IMR-90 (cell line): Measurements from ENCODE around the gene CFAP69. TPM values are rescaled to one million over a fixed set of nuclear protein-coding genes. Genes with fewer than 3 reads are reported as not detected.

Experiments
- ATAC-seq: fragments of 200-7000 bp; cut with Tn5 transposase; 2 replicates; pipeline ENCODE4 v1.9.1; 2020; ENCODE audit warnings: low read depth, mild to moderate bottlenecking, moderate library complexity
- BruUV-seq: library from RNA; stranded (reverse); fragments of 400-500 nt; replicated peaks from 2 replicates; lab custom pipeline; 2021; lab: Mats Ljungman, UMichigan
- CTCF ChIA-PET: fragments of 300-600 bp; formaldehyde crosslinking; extraction: SDS; loops from one replicate; lab custom pipeline; 2021; ENCODE audit warnings: antibody characterized with exemption; lab: Yijun Ruan, JAX
- POLR2A ChIA-PET: fragments of 300-600 bp; sonication (Branson Sonifier 250); formaldehyde crosslinking; loops from one replicate; lab custom pipeline; 2022; ENCODE audit warnings: antibody characterized with exemption; ENCODE audit not compliant: unreplicated experiment; lab: Charles Lee
- DNase-seq: peaks from one replicate; pipeline ENCODE4 v3.0.0; 2013
- H2AFZ ChIP-seq: replicated peaks from 2 replicates; pipeline ENCODE3; 2013; ENCODE audit warnings: low read length, mild to moderate bottlenecking; ENCODE audit not compliant: poor library complexity
- H2AK5ac ChIP-seq: 2 replicates; pipeline ENCODE4 v1.6.1; 2013; ENCODE audit warnings: low read depth, low read length, inconsistent platforms
- H2AK9ac ChIP-seq: replicated peaks from 2 replicates; pipeline ENCODE3; 2013; ENCODE audit warnings: mild to moderate bottlenecking, low read depth, low read length, moderate library complexity; ENCODE audit not compliant: poor library complexity
- H2BK120ac ChIP-seq: 2 replicates; pipeline ENCODE4 v1.6.1; 2013; ENCODE audit warnings: low read depth, low read length, inconsistent platforms
- H2BK15ac ChIP-seq: 3 replicates; pipeline ENCODE4 v1.6.1; 2013; ENCODE audit warnings: low read depth, low read length, inconsistent platforms
- H2BK20ac ChIP-seq: 2 replicates; pipeline ENCODE4 v1.6.1; 2013; ENCODE audit warnings: low read depth, mild to moderate bottlenecking, inconsistent platforms, low read length, moderate library complexity
- H2BK5ac ChIP-seq: 2 replicates; pipeline ENCODE4 v1.6.1; 2013; ENCODE audit warnings: mild to moderate bottlenecking, low read depth, low read length, inconsistent platforms; ENCODE audit not compliant: poor library complexity, severe bottlenecking
- H3K14ac ChIP-seq: replicated peaks from 2 replicates; pipeline ENCODE4 v1.6.1; 2013; ENCODE audit warnings: low read depth, low read length, inconsistent platforms
- H3K18ac ChIP-seq: 2 replicates; pipeline ENCODE4 v1.6.1; 2013; ENCODE audit warnings: low read depth, low read length, control low read depth
- H3K23ac ChIP-seq: 2 replicates; pipeline ENCODE4 v1.6.1; 2013; ENCODE audit warnings: low read depth, low read length, inconsistent platforms
- H3K27ac ChIP-seq: 2 replicates; pipeline ENCODE4 v1.5.1; 2013; ENCODE audit warnings: mild to moderate bottlenecking, control low read depth, low read length; ENCODE audit not compliant: insufficient read depth
- H3K27me3 ChIP-seq: 2 replicates; pipeline ENCODE4 v1.6.1; 2013; ENCODE audit warnings: low read length; ENCODE audit not compliant: control insufficient read depth, insufficient read depth
- H3K36me3 ChIP-seq: 2 replicates; pipeline ENCODE4 v1.6.1; 2013; ENCODE audit warnings: low read length, mixed read lengths; ENCODE audit not compliant: control insufficient read depth, insufficient read depth
- H3K4ac ChIP-seq: 2 replicates; pipeline ENCODE4 v1.6.1; 2013; ENCODE audit warnings: low read depth, low read length, inconsistent platforms
- H3K4me1 ChIP-seq: 2 replicates; pipeline ENCODE4 v1.6.1; 2013; ENCODE audit warnings: low read length, mixed read lengths; ENCODE audit not compliant: control insufficient read depth, insufficient read depth
- H3K4me2 ChIP-seq: 2 replicates; pipeline ENCODE4 v1.6.1; 2013; ENCODE audit warnings: low read depth, mild to moderate bottlenecking, control low read depth, low read length, moderate library complexity
- H3K4me3 ChIP-seq: 2 replicates; pipeline ENCODE4 v1.5.1; 2013; ENCODE audit warnings: low read depth, mild to moderate bottlenecking, control low read depth, low read length, moderate library complexity; ENCODE audit not compliant: insufficient read depth
- H3K56ac ChIP-seq: 2 replicates; pipeline ENCODE4 v1.6.1; 2013; ENCODE audit warnings: low read length, inconsistent platforms; ENCODE audit not compliant: insufficient read depth; ENCODE audit errors: extremely low read depth
- H3K79me1 ChIP-seq, 2 experiments: 2 replicates each; pipeline ENCODE4 v1.6.1; 2013; ENCODE audit warnings: low read length in 2 of 2, inconsistent platforms in 1 of 2, low read depth in 1 of 2
- H3K9ac ChIP-seq: 2 replicates; pipeline ENCODE4 v1.6.1; 2013; ENCODE audit warnings: low read depth, low read length, control low read depth
- H3K9me1 ChIP-seq: 2 replicates; pipeline ENCODE4 v1.6.1; 2013; ENCODE audit warnings: low read length, inconsistent platforms; ENCODE audit not compliant: insufficient read depth
- H3K9me3 ChIP-seq: 2 replicates; pipeline ENCODE4 v1.6.1; 2013; ENCODE audit warnings: low read length; ENCODE audit not compliant: control insufficient read depth, insufficient read depth
- H4K20me1 ChIP-seq: 2 replicates; pipeline ENCODE4 v1.6.1; 2013; ENCODE audit warnings: low read length, inconsistent platforms; ENCODE audit not compliant: insufficient read depth
- H4K5ac ChIP-seq: 2 replicates; pipeline ENCODE4 v1.6.1; 2013; ENCODE audit warnings: mild to moderate bottlenecking, low read depth, low read length, control low read depth
- H4K8ac ChIP-seq, 2 experiments: 2 replicates each; pipeline ENCODE4 v1.6.1; 2013; ENCODE audit warnings: low read depth in 2 of 2, low read length in 2 of 2, control low read depth in 1 of 2, inconsistent platforms in 1 of 2
- H4K91ac ChIP-seq: 2 replicates; pipeline ENCODE4 v1.6.1; 2013; ENCODE audit warnings: low read depth, low read length, inconsistent platforms; ENCODE audit not compliant: insufficient read depth
- BHLHE40 ChIP-seq: fragments of 150-350 bp; IDR thresholded peaks from 2 replicates; pipeline ENCODE4 v1.6.1; 2016; ENCODE audit warnings: mild to moderate bottlenecking, low read depth, low read length
- CEBPB ChIP-seq: IDR thresholded peaks from 2 replicates; pipeline ENCODE4 v1.6.1; 2012; ENCODE audit warnings: low read depth, low read length, improper control_type of control experiment
- CHD1 ChIP-seq: IDR thresholded peaks from 2 replicates; pipeline ENCODE4 v1.6.1; 2012; ENCODE audit warnings: low read depth, low read length, improper control_type of control experiment
- FOS ChIP-seq: fragments of 150-350 bp; IDR thresholded peaks from 2 replicates; pipeline ENCODE4 v1.6.1; 2016; ENCODE audit warnings: low read depth, low read length
- MAFK ChIP-seq: IDR thresholded peaks from 2 replicates; pipeline ENCODE4 v1.6.1; 2012; ENCODE audit warnings: low read depth, low read length, improper control_type of control experiment
- MAZ ChIP-seq: IDR thresholded peaks from 2 replicates; pipeline ENCODE4 v1.6.1; 2012; ENCODE audit warnings: low read depth, mild to moderate bottlenecking, low read length, improper control_type of control experiment, moderate library complexity, borderline replicate concordance
- MXI1 ChIP-seq: IDR thresholded peaks from 2 replicates; pipeline ENCODE4 v1.6.1; 2012; ENCODE audit warnings: low read depth, mild to moderate bottlenecking, low read length, moderate library complexity, borderline replicate concordance
- NFE2L2 ChIP-seq: fragments of 150-350 bp; IDR thresholded peaks from 2 replicates; pipeline ENCODE4 v1.6.1; 2016; ENCODE audit warnings: low read depth, mild to moderate bottlenecking, low read length
- POLR2A ChIP-seq: IDR thresholded peaks from 2 replicates; pipeline ENCODE4 v1.6.1; 2012; ENCODE audit warnings: mild to moderate bottlenecking, low read depth, low read length
- RAD21 ChIP-seq: IDR thresholded peaks from 2 replicates; pipeline ENCODE4 v1.6.1; 2012; ENCODE audit warnings: low read length, improper control_type of control experiment
- RCOR1 ChIP-seq: IDR thresholded peaks from 2 replicates; pipeline ENCODE4 v1.6.1; 2012; ENCODE audit warnings: mild to moderate bottlenecking, low read length, improper control_type of control experiment; ENCODE audit not compliant: insufficient replicate concordance
- RFX5 ChIP-seq: IDR thresholded peaks from 2 replicates; pipeline ENCODE4 v1.8.0; 2012; ENCODE audit warnings: low read depth, mild to moderate bottlenecking, low read length, moderate library complexity
- SMC3 ChIP-seq: fragments of 150-350 bp; IDR thresholded peaks from 2 replicates; pipeline ENCODE4 v1.6.1; 2016; ENCODE audit warnings: low read depth, mild to moderate bottlenecking, antibody characterized with exemption, low read length, moderate library complexity
- WGBS, 2 experiments: methylation state at CpG; one replicate each; pipeline versions ENCODE4 v1.1.5 to v1.1.7; 2013; ENCODE audit warnings: missing lambda C conversion rate in 2 of 2; ENCODE audit not compliant: insufficient read length in 1 of 2; ENCODE audit errors: extremely low coverage in 2 of 2; 5-methylcytosine and 5-hydroxymethylcytosine counted together
- dilution Hi-C: fragments of 300-500 bp; cut with HindIII; formaldehyde crosslinking; loops from one replicate; pipeline ENCODE4 v1.14.3; 2018; ENCODE audit warnings: low sequenced_read_pairs; ENCODE audit not compliant: unreplicated experiment
- in situ Hi-C: fragments of 300-500 bp; cut with MboI; formaldehyde crosslinking; loops from 3 replicates; pipeline ENCODE4 v1.14.3; 2019; ENCODE audit warnings: low sequenced_read_pairs, inconsistent platforms, mixed read lengths
- intact Hi-C: fragments of 100-400 bp; cut with micrococcal nuclease; formaldehyde crosslinking; loops from 2 replicates; pipeline ENCODE4 v1.10.0; 2022
- polyA plus RNA-seq, 3 experiments: library from polyadenylated mRNA; depleted of rRNA; stranded (reverse); fragments of >200 nt; gene quantifications; 2 replicates each; pipeline ENCODE4 v1.2.3, GENCODE V29; 2012; ENCODE audit warnings: low replicate concordance in 1 of 3
- total RNA-seq: library from RNA; depleted of rRNA; stranded (reverse); fragments of >200 nt; gene quantifications from 2 replicates; pipeline ENCODE4 v1.2.3, GENCODE V29; 2012
- TF ChIP-seq, protein P1 (sequence below): fragments of 150-350 bp; IDR thresholded peaks from 2 replicates; pipeline ENCODE4 v1.6.1; 2017; ENCODE audit warnings: mild to moderate bottlenecking, antibody characterized with exemption, low read length, low read depth
- TF ChIP-seq, protein P2 (sequence below): conservative IDR thresholded peaks from 2 replicates; pipeline ENCODE4 v1.5.1; 2012; ENCODE audit warnings: mild to moderate bottlenecking, low read depth, low read length, improper control_type of control experiment
- TF ChIP-seq, protein P3 (sequence below): fragments of 150-350 bp; IDR thresholded peaks from 2 replicates; pipeline ENCODE4 v1.6.1; 2016; ENCODE audit warnings: low read depth, mild to moderate bottlenecking, low read length, moderate library complexity, borderline replicate concordance

The CFAP69 gene
- total and polyA plus RNA-seq, 2 of the 4 experiments (the other 2 are of a cell fraction) = 0.72 to 0.86 TPM

DNA sequence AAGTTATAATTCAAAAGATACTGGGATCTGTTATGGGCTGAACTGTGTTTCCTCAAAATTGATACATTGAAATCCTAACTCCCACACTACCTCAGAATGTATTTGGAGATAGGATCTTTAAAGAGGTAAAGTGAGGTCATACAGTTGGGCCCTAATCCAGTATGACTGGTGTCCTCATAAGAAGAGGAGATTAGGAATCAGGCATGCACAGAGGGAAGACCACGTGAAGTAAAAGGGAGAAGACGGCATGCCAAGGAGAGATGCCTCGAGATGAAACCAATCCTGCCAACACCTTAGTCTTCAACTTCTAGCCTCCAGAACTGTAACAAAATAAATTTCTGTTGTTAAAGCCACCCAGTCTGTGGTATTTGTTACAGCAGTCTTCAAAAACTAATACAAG, 5.9 kb upstream of the CFAP69 start:
- H4K5ac ChIP-seq = no peak overlapping the region
- no peak overlapping the region for H2AK5ac ChIP-seq
- no peak overlapping the region for H2BK5ac ChIP-seq
- no peak overlapping the region for H3K27ac ChIP-seq
- H3K4me3 ChIP-seq = no peak overlapping the region
- DNase-seq = no peak
- intact Hi-C loops = no loop called here
- no peak for ATAC-seq
- H3K36me3 ChIP-seq = no peaks in the 10 kb centered on the region
- H2BK15ac ChIP-seq = no peak overlapping the region
- H4K20me1 ChIP-seq = no peaks in the 10 kb centered on the region
- no peak overlapping the region for H2BK20ac ChIP-seq
- BruUV-seq = no TSS peak
- no peak overlapping the region for H3K14ac ChIP-seq
- H3K23ac ChIP-seq = no peak overlapping the region
- no peak overlapping the region for H3K18ac ChIP-seq
- dilution Hi-C loops = no loop called here
- no peak overlapping the region for H3K4ac ChIP-seq
- H2AFZ ChIP-seq = no peak overlapping the region
- in situ Hi-C loops = no loop called here
- no peak overlapping the region for H4K91ac ChIP-seq
- no peak overlapping the region for H4K8ac ChIP-seq
- H3K9ac ChIP-seq = no peak overlapping the region
- TF ChIP-seq FOS (no peak), RCOR1 (no peak), RAD21 (no peak), BHLHE40 (no peak), RFX5 (no peak), CEBPB (no peak), MAZ (no peak), POLR2A (no peak), CHD1 (no peak), SMC3 (no peak), MXI1 (no peak), MAFK (no peak), NFE2L2 (no peak)
- TF ChIP-seq, protein P1, sequence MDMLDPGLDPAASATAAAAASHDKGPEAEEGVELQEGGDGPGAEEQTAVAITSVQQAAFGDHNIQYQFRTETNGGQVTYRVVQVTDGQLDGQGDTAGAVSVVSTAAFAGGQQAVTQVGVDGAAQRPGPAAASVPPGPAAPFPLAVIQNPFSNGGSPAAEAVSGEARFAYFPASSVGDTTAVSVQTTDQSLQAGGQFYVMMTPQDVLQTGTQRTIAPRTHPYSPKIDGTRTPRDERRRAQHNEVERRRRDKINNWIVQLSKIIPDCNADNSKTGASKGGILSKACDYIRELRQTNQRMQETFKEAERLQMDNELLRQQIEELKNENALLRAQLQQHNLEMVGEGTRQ = no peak
- TF ChIP-seq, protein P2, sequence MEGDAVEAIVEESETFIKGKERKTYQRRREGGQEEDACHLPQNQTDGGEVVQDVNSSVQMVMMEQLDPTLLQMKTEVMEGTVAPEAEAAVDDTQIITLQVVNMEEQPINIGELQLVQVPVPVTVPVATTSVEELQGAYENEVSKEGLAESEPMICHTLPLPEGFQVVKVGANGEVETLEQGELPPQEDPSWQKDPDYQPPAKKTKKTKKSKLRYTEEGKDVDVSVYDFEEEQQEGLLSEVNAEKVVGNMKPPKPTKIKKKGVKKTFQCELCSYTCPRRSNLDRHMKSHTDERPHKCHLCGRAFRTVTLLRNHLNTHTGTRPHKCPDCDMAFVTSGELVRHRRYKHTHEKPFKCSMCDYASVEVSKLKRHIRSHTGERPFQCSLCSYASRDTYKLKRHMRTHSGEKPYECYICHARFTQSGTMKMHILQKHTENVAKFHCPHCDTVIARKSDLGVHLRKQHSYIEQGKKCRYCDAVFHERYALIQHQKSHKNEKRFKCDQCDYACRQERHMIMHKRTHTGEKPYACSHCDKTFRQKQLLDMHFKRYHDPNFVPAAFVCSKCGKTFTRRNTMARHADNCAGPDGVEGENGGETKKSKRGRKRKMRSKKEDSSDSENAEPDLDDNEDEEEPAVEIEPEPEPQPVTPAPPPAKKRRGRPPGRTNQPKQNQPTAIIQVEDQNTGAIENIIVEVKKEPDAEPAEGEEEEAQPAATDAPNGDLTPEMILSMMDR = no peak
- TF ChIP-seq, protein P3, sequence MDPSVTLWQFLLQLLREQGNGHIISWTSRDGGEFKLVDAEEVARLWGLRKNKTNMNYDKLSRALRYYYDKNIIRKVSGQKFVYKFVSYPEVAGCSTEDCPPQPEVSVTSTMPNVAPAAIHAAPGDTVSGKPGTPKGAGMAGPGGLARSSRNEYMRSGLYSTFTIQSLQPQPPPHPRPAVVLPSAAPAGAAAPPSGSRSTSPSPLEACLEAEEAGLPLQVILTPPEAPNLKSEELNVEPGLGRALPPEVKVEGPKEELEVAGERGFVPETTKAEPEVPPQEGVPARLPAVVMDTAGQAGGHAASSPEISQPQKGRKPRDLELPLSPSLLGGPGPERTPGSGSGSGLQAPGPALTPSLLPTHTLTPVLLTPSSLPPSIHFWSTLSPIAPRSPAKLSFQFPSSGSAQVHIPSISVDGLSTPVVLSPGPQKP = no peak
- no CpG with 5 or more reads among the region's 3 CpGs for WGBS, 2 experiments
- no peaks in the 10 kb centered on the region; the same call in 1 of the 2 replicates for H3K27me3 ChIP-seq
- CTCF ChIA-PET = interaction anchor here (1.6 kb wide), 1 partner anchor 28 kb away, joined by 3 read pairs; the partner anchor contains the start of gene STEAP2
- H3K56ac ChIP-seq = no peak overlapping the region
- no peaks in the 10 kb centered on the region for H3K79me1 ChIP-seq
- H3K9me1 ChIP-seq = no peaks in the 10 kb centered on the region
- H3K4me1 ChIP-seq = no peaks in the 10 kb centered on the region
- H3K9me3 ChIP-seq = no peaks in the 10 kb centered on the region
- POLR2A ChIA-PET = no interaction called here
- H3K4me2 ChIP-seq = no peak overlapping the region
- H2AK9ac ChIP-seq = no peak overlapping the region
- no peak overlapping the region for H2BK120ac ChIP-seq
